GM12878 (cell line): ENCODE data around the gene LTBP3. TPM values are rescaled to one million over a fixed set of nuclear protein-coding genes. Genes with fewer than 3 reads are reported as not detected.

Source experiments
- ATAC-seq: fragments of 200-7000 bp; cut with Tn5 transposase; 3 replicates; pipeline ENCODE4 v1.9.1; 2020; ENCODE audit warnings: mild to moderate bottlenecking, moderate library complexity
- BruUV-seq: library from RNA; stranded (reverse); fragments of 400-500 nt; replicated peaks from 2 replicates; lab custom pipeline; 2021; lab: Mats Ljungman, UMichigan
- CTCF ChIA-PET: fragments of 300-600 bp; sonication (Branson Sonifier 250); formaldehyde crosslinking; extraction: SDS; loops from one replicate; lab custom pipeline; 2021; ENCODE audit warnings: inconsistent platforms; lab: Yijun Ruan, JAX
- POLR2A ChIA-PET: fragments of 350-600 bp; formaldehyde crosslinking; extraction: SDS; loops from one replicate; lab custom pipeline; 2021; ENCODE audit warnings: inconsistent platforms; lab: Charles Lee
- RAD21 ChIA-PET: fragments of 300-600 bp; sonication (Branson Sonifier 250); formaldehyde crosslinking; loops from one replicate; lab custom pipeline; 2023; ENCODE audit warnings: antibody characterized with exemption; ENCODE audit not compliant: unreplicated experiment; lab: Charles Lee
- SMC1A ChIA-PET: fragments of 300-600 bp; sonication (Branson Sonifier 250); formaldehyde crosslinking; loops from one replicate; lab custom pipeline; 2023; ENCODE audit not compliant: unreplicated experiment, uncharacterized antibody; lab: Charles Lee
- DNase-seq: peaks from one replicate; pipeline ENCODE4 v3.0.0-alpha.2; 2011; ENCODE audit warnings: low read depth, low spot score
- FAIRE-seq: peaks from 3 replicates; lab custom pipeline; 2011; peaks lifted over from hg19 to GRCh38; lab: Jason Lieb, UNC
- H2AFZ ChIP-seq: 2 replicates; pipeline ENCODE4 v1.6.0; 2011; ENCODE audit warnings: low read depth, low read length, control low read depth; ENCODE audit not compliant: control insufficient read depth
- H3K27ac ChIP-seq: 2 replicates; pipeline ENCODE4 v1.5.1; 2011; ENCODE audit warnings: control low read depth; ENCODE audit not compliant: control insufficient read depth, insufficient read depth
- H3K27me3 ChIP-seq, 2 experiments: replicated peaks in 1 of 2; 2 replicates each; pipeline versions ENCODE4 v1.6.0 to v1.6.1; 2011; ENCODE audit warnings: low read length in 1 of 2; ENCODE audit not compliant: control insufficient read depth in 2 of 2, insufficient read depth in 2 of 2
- H3K36me3 ChIP-seq, 2 experiments: 2 replicates each; pipeline ENCODE4 v1.5.1; 2011; ENCODE audit warnings: low read length in 1 of 2; ENCODE audit not compliant: control insufficient read depth in 2 of 2, insufficient read depth in 2 of 2
- H3K4me1 ChIP-seq: 2 replicates; pipeline ENCODE4 v1.6.1; 2011; ENCODE audit warnings: mild to moderate bottlenecking, low read length, moderate library complexity, mixed read lengths; ENCODE audit not compliant: control insufficient read depth, insufficient read depth
- H3K4me2 ChIP-seq: 2 replicates; pipeline ENCODE4 v1.6.0; 2011; ENCODE audit warnings: control low read depth; ENCODE audit not compliant: control insufficient read depth, insufficient read depth
- H3K4me3 ChIP-seq: fragments of 200-600 bp; sonication (generic); 2 replicates; pipeline ENCODE4 v1.5.1; 2016
- H3K79me2 ChIP-seq: 2 replicates; pipeline ENCODE4 v1.6.0; 2011; ENCODE audit warnings: low read length; ENCODE audit not compliant: control insufficient read depth, insufficient read depth
- H3K9ac ChIP-seq: 2 replicates; pipeline ENCODE4 v1.8.0; 2011; ENCODE audit warnings: low read length, control low read depth, mixed read lengths; ENCODE audit not compliant: control insufficient read depth, insufficient read depth
- H3K9me3 ChIP-seq: replicated peaks from 3 replicates; pipeline ENCODE4 v1.5.1; 2011; ENCODE audit warnings: mild to moderate bottlenecking, low read length; ENCODE audit not compliant: control insufficient read depth, insufficient read depth
- H4K20me1 ChIP-seq: 2 replicates; pipeline ENCODE4 v1.6.0; 2011; ENCODE audit not compliant: control insufficient read depth, insufficient read depth
- CBFB ChIP-seq: IDR thresholded peaks from 2 replicates; pipeline ENCODE4 v1.6.1; 2016; ENCODE audit warnings: antibody characterized with exemption, low read depth
- HDAC6 ChIP-seq: fragments of 200-600 bp; sonication (generic); IDR thresholded peaks from one replicate; pipeline ENCODE4 v1.8.0; 2017; ENCODE audit warnings: antibody characterized with exemption; ENCODE audit not compliant: unreplicated experiment
- IKZF2 ChIP-seq, 2 experiments: fragments of 450-650 bp; IDR thresholded peaks; 2 replicates each; pipeline ENCODE4 v1.6.1; 2017; ENCODE audit warnings: mild to moderate bottlenecking in 2 of 2, moderate library complexity in 2 of 2
- IRF5 ChIP-seq: fragments of 450-650 bp; IDR thresholded peaks from 2 replicates; pipeline ENCODE4 v1.6.1; 2017; ENCODE audit warnings: borderline replicate concordance
- JUND ChIP-seq: IDR thresholded peaks from 2 replicates; pipeline ENCODE4 v1.6.1; 2012; ENCODE audit warnings: low read depth, mild to moderate bottlenecking, low read length, improper control_type of control experiment, moderate library complexity
- MAX ChIP-seq: IDR thresholded peaks from 2 replicates; pipeline ENCODE4 v1.6.1; 2012; ENCODE audit warnings: low read depth, low read length, improper control_type of control experiment
- MEF2A ChIP-seq: IDR thresholded peaks from 2 replicates; pipeline ENCODE4 v1.6.1; 2011; ENCODE audit warnings: low read depth, mild to moderate bottlenecking, low read length, moderate library complexity; ENCODE audit not compliant: insufficient read depth
- NFYA ChIP-seq: IDR thresholded peaks from 2 replicates; pipeline ENCODE4 v1.6.1; 2011; ENCODE audit warnings: low read depth, mild to moderate bottlenecking, low read length, improper control_type of control experiment, borderline replicate concordance
- POU2F2 ChIP-seq: IDR thresholded peaks from 3 replicates; pipeline ENCODE4 v1.6.1; 2011; ENCODE audit warnings: low read depth, mild to moderate bottlenecking, low read length, borderline replicate concordance
- RAD21 ChIP-seq: IDR thresholded peaks from 2 replicates; pipeline ENCODE4 v1.6.1; 2011; ENCODE audit warnings: mild to moderate bottlenecking, low read depth, low read length, moderate library complexity; ENCODE audit not compliant: insufficient read depth
- RAD51 ChIP-seq: fragments of 450-650 bp; IDR thresholded peaks from 2 replicates; pipeline ENCODE4 v1.6.1; 2016; ENCODE audit warnings: moderate library complexity, mild to moderate bottlenecking, inconsistent platforms
- RB1 ChIP-seq: fragments of 450-650 bp; formaldehyde crosslinking; IDR thresholded peaks from 2 replicates; pipeline ENCODE4 v1.6.1; 2017; ENCODE audit warnings: mild to moderate bottlenecking, borderline replicate concordance
- STAT3 ChIP-seq: IDR thresholded peaks from 2 replicates; pipeline ENCODE4 v1.6.1; 2011; ENCODE audit warnings: low read depth, low read length, improper control_type of control experiment
- TCF7 ChIP-seq: IDR thresholded peaks from 2 replicates; pipeline ENCODE4 v1.6.1; 2014; ENCODE audit warnings: antibody characterized with exemption, borderline replicate concordance
- WGBS: methylation state at CpG from one replicate; pipeline ENCODE4 v1.1.6; 2016; ENCODE audit warnings: low lambda C conversion rate; ENCODE audit not compliant: insufficient replicate concordance, insufficient coverage; ENCODE audit errors: missing lambda C conversion rate; 5-methylcytosine and 5-hydroxymethylcytosine counted together
- in situ Hi-C: fragments of 300-500 bp; cut with MboI; formaldehyde crosslinking; loops from 9 replicates; pipeline ENCODE4 v1.14.3; 2018; ENCODE audit warnings: mixed read lengths
- intact Hi-C: fragments of 100-400 bp; cut with micrococcal nuclease; formaldehyde crosslinking; loops from one replicate; pipeline ENCODE4 v1.14.2; 2022; ENCODE audit not compliant: unreplicated experiment
- polyA plus RNA-seq, 11 experiments: library from polyadenylated mRNA; depleted of rRNA in 4 of 11; unstranded in 6 of 11; stranded (reverse) in 5 of 11; fragments of >200 nt; fragmentation: Nextera tagmentation in 4 of 11; fragmentation: Illumina TruSeq in 1 of 11; extraction: Ambion mirVana in 4 of 11; extraction: Trizol in 1 of 11; gene quantifications; 1 replicate in 1 of 11; 2 replicates in 10 of 11; pipeline versions ENCODE4 v1.2.1 to v1.2.3, GENCODE V29; 2011 to 2016; ENCODE audit warnings: inconsistent platforms in 2 of 11, missing spikeins in 2 of 11, low read depth in 1 of 11
- total RNA-seq, 4 experiments: library from RNA; depleted of rRNA in 3 of 4; stranded (reverse); fragments of >200 nt in 3 of 4; fragmentation: Illumina TruSeq in 1 of 4; extraction: Trizol in 1 of 4; gene quantifications; 2 replicates each; pipeline versions ENCODE4 v1.2.1 to v1.2.3, GENCODE V29; 2013 to 2021

The LTBP3 gene
- total and polyA plus RNA-seq, 10 of the 15 experiments (the other 5 are each of a cell fraction or from before 2014, with no cell fraction given): 2.2 to 12.2 (median 6.2) TPM; not detected in 2

- TF ChIP-seq CBFB: peak; percentile 76; the same call in 1 of the 2 replicates
- TF ChIP-seq IRF5: no peak
- no peak for TF ChIP-seq TCF7
- TF ChIP-seq NFYA: no peak
- TF ChIP-seq HDAC6: no peak
- TF ChIP-seq STAT3: no peak
- TF ChIP-seq RAD51: no peak
These were observed 31.5 kb upstream of the LTBP3 start (continued) for GRCh38 chr11:65589444-65590239.

- intact Hi-C loops (loop anchor here (1.0 kb wide), 3 partner anchors 14 to 48 kb away; partner anchors contain the start of gene PCNX3), in situ Hi-C loops (no loop called here)
- ChIA-PET RAD21 (interaction anchor here (0.6 to 6.5 kb wide), 16 partner anchors 12 to 313 kb away, joined by 3 to 132 read pairs (median 5); partner anchors contain the start of genes CCDC85B, EHBP1L1, FAM89B and PCNX3), CTCF (interaction anchor here (0.6 to 5.9 kb wide), 24 partner anchors 11 to 302 kb away, joined by 3 to 130 read pairs (median 4); partner anchors contain the start of genes CCDC85B, EHBP1L1, FAM89B and KAT5), POLR2A (interaction anchor here (0.5 to 6.0 kb wide), 15 partner anchors 8 to 169 kb away, joined by 3 to 129 read pairs (median 4); partner anchors contain the start of genes EHBP1L1, FAM89B, MALAT1 and PCNX3), SMC1A (interaction anchor here (0.8 to 6.2 kb wide), 18 partner anchors 10 to 205 kb away, joined by 3 to 93 read pairs (median 4); partner anchors contain the start of genes EHBP1L1, FAM89B, PCNX3 and ZNRD2)
- Histone ChIP-seq H4K20me1 (no peaks in the 10 kb centered on the region), H3K4me2 (peak overlapping the region; percentile 79), H3K79me2 (peaks cover 16% of the 10 kb centered on the region), H3K4me3 (peak overlapping the region; percentile 58; the same call in 1 of the 2 replicates), H3K9ac (peak overlapping the region; percentile 62), H3K27ac (peak overlapping the region; percentile 97), H3K4me1 (peaks cover 45% of the 10 kb centered on the region), H3K36me3 (peaks cover 5 to 11% of the 10 kb centered on the region in 2 experiments; a peak in 3 of 4 replicates), H3K9me3 (no peaks in the 10 kb centered on the region), H3K27me3 (no peaks in the 10 kb centered on the region), H2AFZ (no peak overlapping the region)
- ATAC-seq (peak; percentile 87), DNase-seq (peak; percentile 96), FAIRE-seq (peak; percentile 100)
- 2% methylated on average over 13 of the region's 13 CpGs for WGBS
- no TSS peak for BruUV-seq
- TF ChIP-seq MAX (peak; percentile 75), IKZF2 (IDR thresholded peaks at IDR 0.05) (peak; percentile 97 to 99), RB1 (peak; percentile 7; the same call in 1 of the 2 replicates), POU2F2 (peak; percentile 72; the same call in 2 of the 3 replicates), JUND (peak; percentile 97), RAD21 (peak; percentile 86), MEF2A (peak; percentile 98), TCF7 (no peak)
These were observed 30.3 kb upstream of the LTBP3 start for GRCh38 chr11:65588199-65589054.
